GM18517 (cell line): Measurements from ENCODE around the gene HDAC7.

Experiments
- ATAC-seq: cut with Tn5 transposase; IDR thresholded peaks from one replicate; pipeline ENCODE4 v1.9.1; 2021; ENCODE audit warnings: mild to moderate bottlenecking, moderate library complexity; ENCODE audit not compliant: unreplicated experiment

HDAC7 gene

DNA sequence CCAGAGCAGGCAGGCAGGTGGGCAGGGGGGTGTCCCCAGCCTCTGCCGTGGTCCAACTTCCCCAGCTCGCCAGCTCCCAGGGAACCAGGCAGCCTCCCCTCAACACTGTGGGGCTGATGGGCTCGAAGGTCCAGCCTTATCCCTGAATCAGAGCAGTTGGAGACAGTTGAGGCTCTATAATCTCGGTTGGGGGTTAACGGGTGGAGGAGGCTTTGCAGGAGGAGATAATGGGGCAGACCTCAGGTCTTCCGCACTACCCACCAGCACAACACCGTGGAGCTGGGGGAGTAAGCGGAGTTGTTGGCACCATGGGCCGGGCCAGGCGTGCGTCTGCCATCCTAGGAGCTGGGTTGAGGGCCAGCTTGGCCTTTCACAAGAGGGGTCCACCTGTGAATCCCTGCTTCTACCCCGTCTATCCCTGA, 13.9 kb upstream of the HDAC7 start:
- ATAC-seq, result no peak

DNA sequence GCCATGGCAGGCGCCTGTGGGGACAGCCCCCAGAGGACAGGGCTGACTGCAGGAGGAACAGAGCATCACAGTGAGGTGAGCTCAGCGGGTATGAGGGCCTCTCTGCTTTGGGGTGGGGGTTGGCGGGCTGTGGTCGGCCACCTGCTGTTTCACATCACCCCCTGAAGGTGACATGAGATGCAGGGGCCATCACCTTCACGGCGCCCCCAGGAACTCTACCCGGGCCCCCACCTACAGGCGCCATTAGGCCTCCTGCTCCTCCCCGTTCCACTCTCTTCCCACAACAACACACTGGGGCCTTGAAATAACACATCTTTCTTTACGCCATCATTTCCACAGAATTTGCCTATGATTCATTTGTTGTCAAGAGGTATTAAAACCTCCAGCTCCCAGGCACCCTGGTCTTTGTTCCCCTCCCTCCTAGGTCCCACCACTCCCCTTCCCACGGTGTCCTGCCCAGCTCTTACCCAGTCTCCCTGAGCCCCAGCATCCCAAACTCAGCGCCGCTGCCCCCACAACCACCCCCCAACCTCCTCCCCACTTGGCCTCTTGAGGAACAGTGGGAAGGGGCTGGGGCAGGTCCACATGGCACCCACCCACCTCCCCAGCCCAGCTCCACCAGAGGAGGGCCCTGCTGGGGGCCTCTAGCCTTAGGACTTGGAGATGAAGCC, 12.7 kb upstream of the HDAC7 start:
- no peak for ATAC-seq

GRCh38 chr12:47829584-47829983, 9.9 kb upstream of the HDAC7 start:
- no peak for ATAC-seq

DNA sequence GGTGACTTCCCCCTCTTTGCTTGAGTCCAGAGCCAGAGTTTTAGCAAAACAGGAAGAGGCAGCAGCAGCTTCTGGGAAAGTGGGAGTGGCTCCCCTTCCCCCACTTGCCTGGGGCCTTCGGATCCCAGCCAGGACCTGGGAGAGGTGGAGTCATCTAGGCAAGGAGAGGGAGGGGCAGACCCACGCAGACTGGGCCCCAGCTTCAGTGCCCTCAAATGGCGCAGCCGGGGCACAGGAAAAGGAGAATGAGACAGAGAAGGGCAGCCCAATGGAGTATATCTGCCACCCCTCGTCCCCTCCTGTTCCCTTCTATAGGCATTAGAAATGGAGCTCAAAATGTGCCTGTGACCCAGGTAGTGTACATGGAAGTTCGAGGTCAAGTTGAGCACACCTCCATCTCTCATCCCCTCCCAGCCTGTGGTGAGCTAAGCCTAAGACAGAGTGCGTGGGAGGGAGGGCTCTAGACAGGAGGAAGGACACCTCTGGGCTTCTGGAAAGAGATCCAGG, 9.3 kb upstream of the HDAC7 start:
- ATAC-seq, result no peak

- no peak for ATAC-seq
Observed at GRCh38 chr12:47828008-47828975, 8.6 kb upstream of the HDAC7 start.

DNA sequence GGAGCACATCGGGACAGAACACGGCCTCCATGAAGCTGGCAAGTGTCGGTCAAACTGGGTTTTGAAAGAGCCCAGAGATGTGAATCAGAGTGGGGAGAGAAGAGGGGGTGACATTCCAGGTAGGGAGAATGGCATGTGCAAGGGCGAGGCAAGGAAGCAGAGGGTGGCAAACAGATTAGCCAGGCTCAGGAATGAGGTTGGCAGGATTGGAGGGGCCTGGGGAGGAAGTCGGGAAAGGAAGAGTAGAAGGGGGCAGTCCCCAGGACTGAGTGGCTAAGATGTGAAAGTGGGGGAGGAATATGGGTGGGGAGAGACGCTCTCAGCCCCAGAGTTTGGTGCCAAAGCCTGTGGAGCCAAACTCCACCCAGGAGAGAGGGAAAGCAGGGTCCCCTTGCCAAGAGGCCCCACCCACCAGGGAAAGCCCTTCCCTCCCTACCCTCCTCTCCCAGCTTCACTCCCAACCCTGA, 5.5 kb upstream of the HDAC7 start:
- ATAC-seq, result no peak

DNA sequence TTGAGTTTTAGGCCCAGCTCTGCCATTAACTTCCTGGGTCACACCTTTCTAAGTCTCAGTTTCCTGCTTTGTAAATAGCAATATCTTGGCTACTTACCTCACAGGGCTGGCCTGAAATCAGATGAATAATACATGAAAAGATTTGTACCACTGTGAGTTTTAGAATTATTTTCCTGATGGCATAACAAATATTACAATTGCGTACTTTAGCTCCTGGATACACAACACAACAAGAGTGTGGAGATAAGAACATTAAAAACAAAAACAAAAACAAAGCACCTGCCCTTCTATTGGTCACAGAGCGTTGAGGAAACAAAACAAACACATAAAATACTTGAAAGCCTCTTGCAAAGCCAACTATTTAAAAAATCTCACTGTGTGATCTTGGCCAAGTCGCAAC, 4.9 kb upstream of the HDAC7 start:
- ATAC-seq, result no peak

GRCh38 chr12:47824198-47824597, 4.5 kb upstream of the HDAC7 start:
- ATAC-seq, result no peak

DNA sequence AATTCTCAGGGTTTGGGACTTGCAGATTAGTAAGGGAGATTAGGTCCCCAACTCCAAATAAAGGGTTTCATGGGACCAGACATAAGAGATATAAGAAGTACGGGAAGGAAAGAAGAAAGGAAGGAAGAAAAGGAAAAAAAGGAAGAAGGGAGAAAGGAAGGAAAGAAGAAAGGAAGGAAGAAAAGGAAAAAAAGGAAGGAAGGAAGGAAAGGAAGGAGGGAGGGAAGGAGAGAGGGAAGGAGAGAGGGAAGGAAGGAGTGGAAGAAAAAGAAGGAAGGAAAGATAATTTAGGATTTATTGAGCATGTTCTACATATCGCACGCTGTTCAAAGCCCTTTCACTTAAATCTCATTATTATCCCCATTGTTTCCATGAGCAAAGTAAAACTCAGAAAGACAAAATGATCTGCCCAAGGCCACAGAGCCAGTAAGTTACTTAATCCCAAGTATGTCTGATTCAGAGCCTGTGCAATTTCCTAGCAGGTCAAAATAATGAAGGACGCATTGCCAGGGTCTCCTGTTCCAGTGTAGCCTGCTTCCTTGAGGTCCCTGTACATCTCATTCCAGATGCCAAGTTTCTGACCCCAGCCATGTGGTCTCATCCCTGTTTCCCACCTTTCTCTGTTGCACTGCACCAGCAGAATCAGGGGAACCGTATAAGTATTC, 3.9 kb upstream of the HDAC7 start:
- ATAC-seq, result no peak

DNA sequence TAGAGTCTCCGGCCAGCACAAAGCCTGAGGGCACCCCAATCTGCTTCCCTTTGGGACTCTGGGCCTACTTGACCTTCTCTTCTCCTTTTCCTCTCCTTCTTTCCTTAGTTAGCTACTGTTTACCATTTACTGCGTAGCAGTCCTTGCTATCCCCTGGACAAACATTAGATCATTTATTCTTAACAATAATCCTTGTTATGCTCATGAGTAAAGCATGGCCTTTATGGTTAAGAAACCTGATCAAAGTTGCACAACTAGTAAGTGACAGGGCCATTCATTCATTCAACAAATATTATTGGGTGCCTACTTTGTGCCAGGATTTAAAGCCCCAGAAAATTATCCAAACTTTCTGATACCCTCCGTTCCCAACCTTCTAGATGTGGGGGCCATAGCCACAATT, 3.2 kb upstream of the HDAC7 start:
- no peak for ATAC-seq

- ATAC-seq, result no peak
Observed at GRCh38 chr12:47822401-47822800, 2.7 kb upstream of the HDAC7 start.

GRCh38 chr12:47821346-47821706, 1.6 kb upstream of the HDAC7 start:
- ATAC-seq, result no peak

GRCh38 chr12:47820631-47821345, 1.1 kb upstream of the HDAC7 start:
- no peak for ATAC-seq

- ATAC-seq, result no peak
Observed at GRCh38 chr12:47819138-47819895, 386 bp downstream of the HDAC7 start.

- no peak for ATAC-seq
Observed at GRCh38 chr12:47818467-47819137, 1.1 kb downstream of the HDAC7 start.

DNA sequence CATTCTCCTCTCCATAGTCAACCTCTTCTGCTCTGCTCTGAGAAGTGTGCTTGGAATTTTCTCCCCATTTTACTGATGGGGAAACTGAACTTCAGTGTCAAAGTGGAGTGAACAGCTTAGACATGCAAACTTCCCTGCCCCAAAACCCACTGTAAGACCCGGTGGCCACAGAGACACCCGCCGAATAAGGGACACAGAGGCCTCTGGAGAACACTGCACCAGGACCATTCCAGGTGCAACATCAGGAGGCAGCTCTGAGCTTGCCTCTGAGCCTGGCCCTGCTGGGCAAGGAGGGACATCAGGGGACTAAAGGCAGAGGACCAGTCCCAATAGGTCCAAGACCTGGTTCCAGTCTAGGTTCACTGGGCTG, 1.7 kb downstream of the HDAC7 start:
- no peak for ATAC-seq

GRCh38 chr12:47817272-47818006, 2.3 kb downstream of the HDAC7 start:
- ATAC-seq, result no peak

DNA sequence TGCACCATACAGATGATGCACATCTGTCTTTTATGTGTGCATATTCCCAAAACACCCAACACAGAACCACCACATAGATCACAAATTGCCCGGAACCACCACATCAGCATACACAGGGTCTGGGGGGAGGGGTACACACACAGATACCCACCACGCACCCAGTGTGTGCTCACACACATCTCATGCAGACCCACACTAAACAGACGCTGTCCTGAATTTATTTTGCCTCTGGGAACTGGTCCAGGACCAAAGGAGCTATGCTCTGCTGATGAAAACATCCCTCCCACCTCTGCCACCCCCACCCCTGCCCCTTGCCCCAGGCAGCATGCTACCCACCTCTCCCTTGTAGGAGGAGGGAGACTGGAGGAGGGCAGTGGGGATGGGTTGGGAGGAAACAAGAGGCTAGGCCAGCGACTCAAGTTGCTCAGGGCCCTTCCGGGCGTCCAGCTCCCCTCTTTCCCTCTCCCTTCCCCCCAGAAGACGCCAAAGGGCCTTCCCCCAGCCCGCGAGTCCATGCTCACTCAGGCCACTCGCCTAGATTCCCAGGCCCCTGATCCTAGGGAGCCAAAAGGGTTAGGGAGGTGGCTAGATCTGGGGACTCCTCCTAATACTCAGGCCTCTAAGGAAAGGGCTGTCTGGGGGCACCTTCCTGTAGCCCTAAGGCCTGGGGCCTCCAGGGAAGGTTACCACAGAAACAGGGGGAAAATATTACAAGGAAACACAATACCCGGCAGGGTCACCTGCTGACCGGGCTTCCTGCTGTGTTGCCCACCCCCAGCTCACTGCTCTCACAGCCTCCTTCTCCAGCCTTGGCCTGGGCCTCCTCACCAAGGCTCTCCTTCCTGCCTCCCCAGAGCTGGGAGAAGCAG, 3.1 kb downstream of the HDAC7 start:
- no peak for ATAC-seq
